K562 (cell line): Measurements from ENCODE around the gene CD101. TPM values are rescaled to one million over a fixed set of nuclear protein-coding genes. Genes with fewer than 3 reads are reported as not detected.

Experiments used
- FOXA1 ChIP-seq: fragments of 450-650 bp; IDR thresholded peaks from 2 replicates; pipeline ENCODE4 v1.6.1; 2016; ENCODE audit warnings: mild to moderate bottlenecking, borderline replicate concordance
- FOXP1 ChIP-seq: sonication (generic); formaldehyde crosslinking; IDR thresholded peaks from 2 replicates; pipeline ENCODE4 v1.8.0; 2022; ENCODE audit warnings: mild to moderate bottlenecking, missing genetic modification reagents
- HMG20A ChIP-seq: fragments of 450-650 bp; formaldehyde crosslinking; conservative IDR thresholded peaks from 2 replicates; pipeline ENCODE4 v1.4.0; 2020; ENCODE audit warnings: mild to moderate bottlenecking, mixed read lengths
- KAT8 ChIP-seq: fragments of 450-650 bp; IDR thresholded peaks from 2 replicates; pipeline ENCODE4 v1.6.1; 2016; ENCODE audit warnings: low read depth, mild to moderate bottlenecking
- KLF16 ChIP-seq: IDR thresholded peaks from 2 replicates; pipeline ENCODE4 v1.6.1; 2016; ENCODE audit warnings: antibody characterized with exemption
- NFXL1 ChIP-seq: fragments of 450-650 bp; formaldehyde crosslinking; IDR thresholded peaks from 2 replicates; pipeline ENCODE4 v1.4.0; 2021; ENCODE audit warnings: mild to moderate bottlenecking
- NR2C2 ChIP-seq, 2 experiments: fragments of 200-800 bp in 1 of 2; sonication (Bioruptor generic) in 1 of 2; sonication (generic) in 1 of 2; formaldehyde crosslinking in 1 of 2; IDR thresholded peaks; 2 replicates each; pipeline versions ENCODE4 v1.6.1 to v1.8.0; 2016 to 2022; ENCODE audit warnings: mild to moderate bottlenecking in 1 of 2, missing compliant biosample characterization in 1 of 2, missing genetic modification characterization in 1 of 2, missing genetic modification reagents in 1 of 2
- PHF20 ChIP-seq: fragments of 450-650 bp; IDR thresholded peaks from 2 replicates; pipeline ENCODE4 v1.6.1; 2018; ENCODE audit not compliant: partially characterized antibody
- RBM25 ChIP-seq: fragments of 200-400 bp; formaldehyde crosslinking; IDR thresholded peaks from 2 replicates; pipeline ENCODE4 v1.6.1; 2018; ENCODE audit warnings: low read length, low read depth, moderate library complexity; ENCODE audit not compliant: severe bottlenecking
- RERE ChIP-seq: sonication (generic); formaldehyde crosslinking; IDR thresholded peaks from 2 replicates; pipeline ENCODE4 v1.8.0; 2023; ENCODE audit warnings: missing genetic modification reagents, mild to moderate bottlenecking, borderline replicate concordance
- RFX1 ChIP-seq: fragments of 450-650 bp; IDR thresholded peaks from 2 replicates; pipeline ENCODE4 v1.6.1; 2016; ENCODE audit warnings: mild to moderate bottlenecking, moderate library complexity
- ZKSCAN1 ChIP-seq: fragments of 150-350 bp; IDR thresholded peaks from 2 replicates; pipeline ENCODE4 v1.6.1; 2016; ENCODE audit warnings: low read depth, low read length
- polyA plus RNA-seq, 8 experiments: library from polyadenylated mRNA; depleted of rRNA in 4 of 8; stranded (reverse) in 5 of 8; unstranded in 3 of 8; fragments of >200 nt; fragmentation: Nextera tagmentation in 2 of 8; fragmentation: Illumina TruSeq in 1 of 8; extraction: Ambion mirVana in 2 of 8; extraction: Trizol in 1 of 8; gene quantifications; 2 replicates each; pipeline versions ENCODE4 v1.2.1 to v1.2.3, GENCODE V29; 2011 to 2014; ENCODE audit warnings: inconsistent platforms in 1 of 8, missing spikeins in 1 of 8
- total RNA-seq, 7 experiments: library from RNA; depleted of rRNA in 6 of 7; stranded (reverse); fragments of >200 nt in 6 of 7; fragmentation: Illumina TruSeq in 2 of 7; extraction: Trizol in 2 of 7; gene quantifications; 2 replicates each; pipeline versions ENCODE4 v1.2.1 to v1.2.3, GENCODE V29; 2011 to 2021; ENCODE audit warnings: low replicate concordance in 1 of 7

CD101 gene
- total and polyA plus RNA-seq, 9 of the 15 experiments (the other 6 are each of a cell fraction or from before 2014, with no cell fraction given), result 0.04 to 1.1 (median 0.20) TPM

GRCh38 chr1:116968724-116969123 lies 32.8 kb upstream of the CD101 start (continued):
- no peak for TF ChIP-seq NFXL1 (CRISPR knock-in tag)
- no peak for TF ChIP-seq KAT8
- TF ChIP-seq FOXA1, result no peak
- TF ChIP-seq RBM25, result peak; percentile 47
- TF ChIP-seq KLF16, result no peak
- TF ChIP-seq RFX1, result no peak
- peak; percentile 21 for TF ChIP-seq PHF20
- no peak for TF ChIP-seq ZKSCAN1
- no peak for TF ChIP-seq RERE (CRISPR knock-in tag)
- no peak for TF ChIP-seq HMG20A (CRISPR knock-in tag)
- no peak for TF ChIP-seq FOXP1
- TF ChIP-seq NR2C2 (CRISPR knock-in tag; IDR thresholded peaks at IDR 0.05), result no peak
- TF ChIP-seq NR2C2 (tag; IDR thresholded peaks at IDR 0.05), result no peak
